HepG2 (cell line): ENCODE data around the gene KIF1C. TPM values are rescaled to one million over a fixed set of nuclear protein-coding genes. Genes with fewer than 3 reads are reported as not detected.
A peak's percentile ranks its signal among the peaks of the same experiment; 100 is the strongest.

ENCODE experiments used
- AKNA ChIP-seq: sonication (generic); formaldehyde crosslinking; IDR thresholded peaks from 2 replicates; pipeline ENCODE4 v1.4.0; 2020; ENCODE audit warnings: missing genetic modification reagents, borderline replicate concordance
- GRHL1 ChIP-seq: sonication (generic); formaldehyde crosslinking; conservative IDR thresholded peaks from 2 replicates; pipeline ENCODE4 v1.8.0; 2022; ENCODE audit warnings: missing genetic modification reagents
- HDAC6 ChIP-seq: fragments of 200-600 bp; sonication (generic); IDR thresholded peaks from 2 replicates; pipeline ENCODE4 v1.7.0; 2017; ENCODE audit warnings: mild to moderate bottlenecking, antibody characterized with exemption, low read length, low read depth
- HNF4G ChIP-seq, 2 experiments: sonication (generic) in 1 of 2; formaldehyde crosslinking in 1 of 2; IDR thresholded peaks; 2 replicates each; pipeline versions ENCODE4 v1.4.0 to v1.6.1; 2011 to 2020; ENCODE audit warnings: borderline replicate concordance in 2 of 2, low read depth in 2 of 2, mild to moderate bottlenecking in 2 of 2, low read length in 1 of 2, missing genetic modification reagents in 1 of 2, moderate library complexity in 1 of 2
- HNRNPLL ChIP-seq: fragments of 200-400 bp; formaldehyde crosslinking; IDR thresholded peaks from 2 replicates; pipeline ENCODE4 v1.6.1; 2017; ENCODE audit warnings: mild to moderate bottlenecking, low read depth, low read length; ENCODE audit not compliant: poor library complexity, severe bottlenecking
- HOXD1 ChIP-seq: sonication (generic); formaldehyde crosslinking; IDR thresholded peaks from 2 replicates; pipeline ENCODE4 v1.5.0; 2020; ENCODE audit warnings: missing genetic modification reagents
- NFATC3 ChIP-seq: sonication (generic); formaldehyde crosslinking; IDR thresholded peaks from 2 replicates; pipeline ENCODE4 v1.5.1; 2020; ENCODE audit warnings: mild to moderate bottlenecking, missing genetic modification reagents
- RARG ChIP-seq: sonication (generic); formaldehyde crosslinking; IDR thresholded peaks from 2 replicates; pipeline ENCODE4 v1.4.0; 2020; ENCODE audit warnings: low read depth, mild to moderate bottlenecking, missing genetic modification reagents
- SMC3 ChIP-seq: IDR thresholded peaks from 2 replicates; pipeline ENCODE4 v1.6.1; 2011; ENCODE audit warnings: low read length, improper control_type of control experiment
- TAF1 ChIP-seq: sonication (generic); formaldehyde crosslinking; IDR thresholded peaks from 2 replicates; pipeline ENCODE4 v1.4.0; 2020; ENCODE audit warnings: missing genetic modification reagents
- ZNF232 ChIP-seq: sonication (generic); formaldehyde crosslinking; IDR thresholded peaks from 2 replicates; pipeline ENCODE4 v1.4.0; 2020; ENCODE audit warnings: missing genetic modification reagents, borderline replicate concordance
- ZNF263 ChIP-seq: sonication (generic); formaldehyde crosslinking; IDR thresholded peaks from 2 replicates; pipeline ENCODE4 v1.4.0; 2020; ENCODE audit warnings: missing genetic modification reagents
- ZNF274 ChIP-seq: sonication (generic); formaldehyde crosslinking; IDR thresholded peaks from 2 replicates; pipeline ENCODE4 v1.5.1; 2020; ENCODE audit warnings: mild to moderate bottlenecking, missing genetic modification reagents
- ZNF503 ChIP-seq: sonication (generic); formaldehyde crosslinking; IDR thresholded peaks from 2 replicates; pipeline ENCODE4 v1.4.0; 2020; ENCODE audit warnings: missing genetic modification reagents
- ZNF574 ChIP-seq: sonication (generic); formaldehyde crosslinking; IDR thresholded peaks from 2 replicates; pipeline ENCODE4 v1.4.0; 2020; ENCODE audit warnings: missing genetic modification reagents
- polyA plus RNA-seq, 8 experiments: library from polyadenylated mRNA; depleted of rRNA in 3 of 8; stranded (reverse) in 7 of 8; unstranded in 1 of 8; fragments of >200 nt; fragmentation: Illumina TruSeq in 4 of 8; extraction: Trizol in 4 of 8; gene quantifications; 2 replicates each; pipeline versions ENCODE4 v1.2.1 to v1.2.3, GENCODE V29; 2011 to 2016; ENCODE audit warnings: low read depth in 4 of 8, missing spikeins in 1 of 8, mixed read lengths in 1 of 8; ENCODE audit not compliant: insufficient read depth in 1 of 8
- total RNA-seq, 5 experiments: library from RNA; depleted of rRNA; stranded (reverse); fragments of >200 nt; fragmentation: Illumina TruSeq; extraction: Trizol; gene quantifications; 2 replicates each; pipeline ENCODE4 v1.2.3, GENCODE V29; 2016; ENCODE audit warnings: low read depth in 1 of 5

The KIF1C gene
- total and polyA plus RNA-seq, 2 of the 13 experiments (the other 11 are each of a cell fraction or from before 2014, with no cell fraction given) = 70.0 to 104 TPM

- no peak for TF ChIP-seq AKNA (CRISPR knock-in tag)
- TF ChIP-seq RARG (CRISPR knock-in tag) = no peak
- no peak for TF ChIP-seq SMC3
- TF ChIP-seq ZNF574 = peak; percentile 23; the same call in 1 of the 2 replicates
- TF ChIP-seq ZNF274 (CRISPR knock-in tag) = no peak
- TF ChIP-seq ZNF503 = 0 out of 2 replicates have a peak, but pooled peaks have one; percentile 7
- 0 out of 2 replicates have a peak, but pooled peaks have one; percentile 19 for TF ChIP-seq TAF1
- TF ChIP-seq HOXD1 (CRISPR knock-in tag) = no peak
- no peak for TF ChIP-seq HNRNPLL
- no peak for TF ChIP-seq HDAC6
- TF ChIP-seq ZNF232 (CRISPR knock-in tag) = peak; percentile 59; the same call in 1 of the 2 replicates
- TF ChIP-seq ZNF263 (CRISPR knock-in tag) = 0 out of 2 replicates have a peak, but pooled peaks have one; percentile 13
- 0 out of 2 replicates have a peak, but pooled peaks have one; percentile 33 for TF ChIP-seq HNF4G (IDR thresholded peaks at IDR 0.05; ENCODE audit: borderline replicate concordance, low read depth, low read length)
- TF ChIP-seq HNF4G (CRISPR knock-in tag; IDR thresholded peaks at IDR 0.05; ENCODE audit: borderline replicate concordance, low read depth) = no peak
- no peak for TF ChIP-seq GRHL1 (CRISPR knock-in tag)
- no peak for TF ChIP-seq NFATC3 (CRISPR knock-in tag)
Measured at GRCh38 chr17:4969551-4970173, 28.1 kb upstream of the KIF1C start (continued).
